AG09319 (cell line): Measurements from ENCODE around the gene SHBG.
A peak's percentile ranks its signal among the peaks of the same experiment; 100 is the strongest.

ENCODE experiments used
- DNase-seq: peaks from one replicate; pipeline ENCODE4 v3.0.0-alpha.2; 2010; ENCODE audit warnings: low read depth; ENCODE audit errors: extremely low read depth
- TF ChIP-seq, protein P1 (sequence below): IDR thresholded peaks from 2 replicates; pipeline ENCODE4 v1.5.1; 2011; ENCODE audit warnings: low read depth, mild to moderate bottlenecking, inconsistent platforms, low read length, moderate library complexity

Gene SHBG

DNA sequence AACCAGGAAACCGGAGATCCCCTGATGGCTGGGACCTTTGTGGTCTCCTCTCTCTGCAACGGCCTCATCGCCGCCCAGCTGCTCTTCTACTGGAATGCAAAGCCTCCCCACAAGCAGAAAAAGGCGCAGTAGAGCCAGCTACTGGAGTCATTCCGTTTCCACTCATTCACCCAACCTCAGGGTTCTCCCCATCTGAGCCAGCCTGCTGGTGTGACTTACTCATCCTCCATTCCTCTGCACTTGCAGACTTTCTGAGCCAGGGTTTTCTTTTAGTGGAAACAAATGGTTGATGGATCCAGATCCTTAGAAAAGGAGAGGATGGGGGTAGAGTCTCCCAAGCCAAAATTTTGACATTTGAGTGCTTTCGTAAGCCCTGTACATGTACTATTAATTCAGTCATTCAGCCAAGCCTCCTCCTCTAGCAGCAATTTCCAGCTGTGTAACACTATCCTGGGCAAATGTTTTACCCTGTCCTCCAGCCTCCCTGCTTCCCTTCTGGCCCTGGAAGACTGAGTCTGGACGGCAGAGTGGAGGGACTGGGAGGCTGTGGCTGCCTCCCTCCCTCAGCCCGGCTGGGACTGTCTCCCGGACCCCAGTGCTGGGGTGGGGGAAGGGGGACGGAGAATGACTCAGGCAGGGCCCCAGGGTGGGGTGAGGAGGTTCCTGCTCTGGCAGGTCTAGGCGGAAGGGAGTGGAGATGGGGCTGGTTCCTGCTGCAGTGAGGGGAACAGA, 42.3 kb upstream of the SHBG start:
- peak; percentile 75 for DNase-seq
- TF ChIP-seq, protein P1, sequence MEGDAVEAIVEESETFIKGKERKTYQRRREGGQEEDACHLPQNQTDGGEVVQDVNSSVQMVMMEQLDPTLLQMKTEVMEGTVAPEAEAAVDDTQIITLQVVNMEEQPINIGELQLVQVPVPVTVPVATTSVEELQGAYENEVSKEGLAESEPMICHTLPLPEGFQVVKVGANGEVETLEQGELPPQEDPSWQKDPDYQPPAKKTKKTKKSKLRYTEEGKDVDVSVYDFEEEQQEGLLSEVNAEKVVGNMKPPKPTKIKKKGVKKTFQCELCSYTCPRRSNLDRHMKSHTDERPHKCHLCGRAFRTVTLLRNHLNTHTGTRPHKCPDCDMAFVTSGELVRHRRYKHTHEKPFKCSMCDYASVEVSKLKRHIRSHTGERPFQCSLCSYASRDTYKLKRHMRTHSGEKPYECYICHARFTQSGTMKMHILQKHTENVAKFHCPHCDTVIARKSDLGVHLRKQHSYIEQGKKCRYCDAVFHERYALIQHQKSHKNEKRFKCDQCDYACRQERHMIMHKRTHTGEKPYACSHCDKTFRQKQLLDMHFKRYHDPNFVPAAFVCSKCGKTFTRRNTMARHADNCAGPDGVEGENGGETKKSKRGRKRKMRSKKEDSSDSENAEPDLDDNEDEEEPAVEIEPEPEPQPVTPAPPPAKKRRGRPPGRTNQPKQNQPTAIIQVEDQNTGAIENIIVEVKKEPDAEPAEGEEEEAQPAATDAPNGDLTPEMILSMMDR, result no peak; the same call in 1 of the 2 replicates

DNA sequence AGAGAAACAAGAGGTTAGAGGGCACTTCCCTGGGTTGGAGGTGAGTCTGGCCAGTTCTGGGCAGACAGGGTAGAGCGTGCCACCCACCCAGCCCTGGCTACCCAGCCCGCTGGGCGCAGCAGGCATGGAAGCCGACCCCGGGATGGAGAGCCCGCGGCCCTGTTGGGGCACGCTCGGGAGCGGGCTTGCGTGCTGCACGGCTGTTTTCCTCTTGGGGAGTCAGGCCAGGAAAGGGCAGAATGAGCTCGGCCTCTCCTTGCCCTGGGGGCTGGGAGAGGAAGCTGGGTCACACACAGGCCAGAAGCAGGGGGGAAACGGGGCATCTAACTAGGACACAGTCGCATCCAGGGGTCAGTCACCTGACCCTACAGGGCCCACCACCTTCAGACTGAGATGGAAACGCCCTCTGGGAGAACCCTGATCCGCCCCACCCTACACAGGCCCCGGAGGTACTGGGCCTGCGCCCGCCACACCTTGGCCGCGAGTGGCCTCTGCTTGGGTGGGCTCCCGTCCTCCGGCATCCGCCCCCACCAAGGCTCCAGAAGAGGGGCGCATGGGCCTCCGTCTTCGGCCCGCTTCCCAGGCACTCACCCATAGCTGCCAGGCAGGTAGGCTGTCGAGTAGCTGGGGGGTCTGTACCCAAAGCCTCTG, 41.3 kb upstream of the SHBG start:
- TF ChIP-seq, protein P1, result no peak
- no peak for DNase-seq

DNA sequence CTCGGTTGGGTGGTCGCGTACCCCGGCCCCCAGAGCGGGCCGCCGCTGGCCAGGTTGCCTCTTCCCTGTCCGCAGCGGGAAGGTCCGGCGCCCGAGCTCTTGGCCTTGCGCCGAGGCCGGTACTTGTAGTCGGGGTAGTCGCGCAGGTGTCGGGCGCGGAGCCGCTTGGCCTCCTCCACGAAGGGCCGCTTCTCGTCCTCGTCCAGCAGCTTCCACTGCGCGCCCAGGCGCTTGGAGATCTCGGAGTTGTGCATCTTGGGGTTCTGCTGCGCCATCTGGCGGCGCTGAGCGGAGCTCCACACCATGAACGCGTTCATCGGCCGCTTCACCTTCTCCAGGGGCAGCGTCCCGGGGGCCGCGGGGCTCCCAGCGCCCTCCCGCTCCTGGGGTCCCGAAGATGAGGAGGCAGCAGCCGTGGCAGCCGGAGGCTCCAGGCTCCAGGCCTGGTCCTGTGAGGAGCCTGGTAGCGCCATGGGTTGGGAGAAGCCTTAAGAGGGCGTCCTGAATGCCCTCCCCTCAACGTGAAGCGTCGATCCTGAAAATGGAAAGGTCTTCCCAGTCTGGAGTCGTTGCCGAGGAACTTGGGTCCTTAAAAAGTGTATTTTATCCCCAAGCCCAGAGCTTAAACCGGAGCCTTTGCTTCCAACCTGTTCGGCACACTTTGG, 40.6 kb upstream of the SHBG start:
- DNase-seq, result peak; percentile 65
- TF ChIP-seq, protein P1, result peak; percentile 91

DNA sequence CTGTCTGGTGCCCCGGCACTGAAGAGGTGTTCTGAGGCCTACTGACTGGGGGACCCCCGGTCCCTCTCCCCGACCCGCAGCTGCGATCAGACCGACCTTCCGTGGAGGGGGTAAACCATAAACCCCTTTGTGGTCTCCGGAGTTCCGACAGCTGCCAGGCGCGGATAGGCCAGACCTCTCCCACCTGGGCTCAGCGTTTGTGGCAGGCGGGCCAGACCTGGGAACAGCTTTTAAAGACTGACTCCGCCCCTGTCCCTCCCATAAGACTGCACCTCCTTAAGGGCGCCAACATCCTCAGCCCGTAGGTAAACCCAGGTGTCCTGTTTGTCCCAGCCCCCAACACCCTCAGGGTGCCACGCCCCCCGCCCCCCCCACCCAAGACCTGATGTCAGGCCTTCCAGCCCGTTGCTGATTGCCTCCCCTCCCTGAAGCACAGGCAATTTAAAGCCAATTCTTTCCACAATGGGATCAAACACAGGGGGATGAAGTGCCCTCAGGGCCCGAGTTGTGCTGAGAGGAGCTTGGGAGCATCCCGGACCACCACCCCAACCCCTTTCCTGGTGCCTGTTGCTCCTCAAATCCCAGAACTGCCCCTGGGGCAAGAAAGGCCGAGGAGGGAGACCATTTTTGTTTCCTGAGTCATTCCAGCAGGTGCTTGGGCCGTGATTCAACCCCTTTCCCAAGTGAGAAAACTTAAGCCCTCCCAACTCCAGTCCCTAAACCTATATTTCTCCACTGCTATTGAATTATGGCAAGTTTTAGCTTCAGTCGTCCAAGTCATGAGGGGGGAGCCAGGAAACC, 39.8 kb upstream of the SHBG start, which contains the start of gene SOX15:
Gene SOX15, minus strand, starts transcription at position 204 of the 801 bp plus-strand sequence. CDS start 418 bp downstream, outside the sequence.
- DNase-seq, result no peak
- TF ChIP-seq, protein P1, result no peak

DNA sequence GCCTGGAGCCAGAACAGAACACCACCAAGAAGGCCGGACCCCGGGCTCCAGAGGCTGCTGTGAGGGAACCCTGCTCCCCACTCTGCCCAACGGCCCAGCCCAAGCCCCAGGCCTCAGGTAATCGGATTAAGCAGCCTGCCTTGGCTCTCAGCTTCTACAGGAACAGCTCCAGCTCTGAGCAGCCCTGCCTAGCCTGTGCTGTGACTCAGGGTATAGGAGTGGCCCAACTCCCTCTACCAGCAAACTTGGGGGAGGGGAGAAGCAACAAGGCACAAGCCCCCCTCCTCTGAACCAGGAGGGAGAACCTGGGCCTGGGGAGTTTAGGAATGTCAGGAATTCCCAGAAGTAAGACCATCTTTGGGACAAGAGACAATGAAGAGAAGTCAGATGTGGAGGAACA, 39.2 kb upstream of the SHBG start:
- no peak for DNase-seq
- TF ChIP-seq, protein P1, result no peak

DNA sequence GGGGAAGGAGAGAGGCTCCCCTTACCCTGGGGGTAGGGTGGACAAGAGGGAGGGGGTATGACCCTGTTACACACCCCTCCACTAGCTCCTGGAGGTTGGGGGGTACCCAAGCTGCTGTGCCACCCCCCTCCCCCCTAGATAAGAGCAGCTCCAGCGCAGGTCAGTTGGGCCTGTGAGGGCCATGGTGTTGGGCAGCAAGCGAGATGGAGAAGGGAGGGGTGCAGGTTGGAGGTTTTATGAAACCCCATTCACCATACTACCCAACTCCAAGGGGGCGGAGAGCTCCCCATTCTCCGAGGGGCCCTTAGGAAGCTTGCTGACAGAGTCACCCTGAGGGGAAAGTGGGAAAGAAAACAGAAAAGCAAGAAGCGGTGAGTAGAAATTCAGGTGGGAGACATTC, 38.3 kb upstream of the SHBG start:
- TF ChIP-seq, protein P1, result no peak
- DNase-seq, result no peak
